HG03066 (cell line): ENCODE data around the gene DUSP14.
A peak's percentile ranks its signal among the peaks of the same experiment; 100 is the strongest.
"Not testable (repeated sequence)": the region's sequence is repeated elsewhere in the genome, so short reads cannot be mapped to it uniquely, and the experiment has no call there.

ENCODE experiments used
- ATAC-seq: cut with Tn5 transposase; IDR thresholded peaks from one replicate; pipeline ENCODE4 v1.9.1; 2021; ENCODE audit warnings: low read depth; ENCODE audit not compliant: unreplicated experiment

The DUSP14 gene

DNA sequence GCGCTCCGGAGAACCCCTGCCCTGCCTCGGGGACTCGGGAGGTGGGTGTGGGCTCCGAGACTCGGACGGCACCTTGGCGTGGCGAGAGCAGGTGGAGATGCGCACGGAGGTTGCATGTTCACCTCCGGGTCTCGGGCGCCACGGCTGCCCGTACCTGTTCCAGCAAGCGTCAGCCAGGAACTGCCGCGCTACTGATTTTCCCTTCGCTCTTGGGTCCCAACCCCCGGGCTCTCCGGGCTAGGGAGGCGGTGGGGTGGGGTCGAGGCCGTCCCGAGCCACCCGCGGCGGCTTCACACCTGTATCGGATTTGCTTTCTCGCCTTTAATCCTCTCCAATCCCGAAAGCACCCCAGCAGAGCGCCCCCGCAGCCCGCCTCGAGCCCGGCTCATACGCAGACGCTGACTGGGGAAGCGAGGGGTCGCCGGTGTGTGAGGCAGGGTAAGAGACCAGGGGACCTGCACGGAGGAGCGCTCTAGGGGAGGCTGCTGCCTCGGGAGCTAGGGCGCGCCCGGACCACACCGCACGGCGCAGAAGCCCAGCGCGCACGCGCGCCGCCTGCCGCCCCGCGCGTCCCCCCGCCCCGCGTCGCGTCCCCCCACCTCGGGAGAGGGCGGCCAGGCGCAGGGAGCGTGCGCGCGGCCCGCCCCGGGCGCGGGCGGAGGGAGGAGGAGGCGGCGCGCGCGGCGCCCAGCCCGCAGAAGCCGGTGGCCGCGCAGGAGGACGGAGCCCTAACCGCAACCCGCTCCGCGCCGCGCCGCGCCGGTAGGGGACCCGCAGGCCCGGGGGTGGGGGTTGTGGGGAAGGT, at the start of gene DUSP14:
Gene DUSP14 (plus strand): TSS at position 695 of the 805 bp plus-strand sequence. CDS start 22,382 bp downstream, outside the sequence.
- ATAC-seq = peak; percentile 65

GRCh38 chr17:37440424-37440823, 49.3 kb upstream of the DUSP14 start:
- ATAC-seq = no peak

GRCh38 chr17:37441369-37442014, 48.2 kb upstream of the DUSP14 start:
- not testable (repeated sequence) for ATAC-seq

GRCh38 chr17:37446027-37446426, 43.7 kb upstream of the DUSP14 start:
- no peak for ATAC-seq

GRCh38 chr17:37447641-37448040, 42.0 kb upstream of the DUSP14 start:
- ATAC-seq = no peak

- no peak for ATAC-seq
Measured at GRCh38 chr17:37450112-37450511, 39.6 kb upstream of the DUSP14 start.

DNA sequence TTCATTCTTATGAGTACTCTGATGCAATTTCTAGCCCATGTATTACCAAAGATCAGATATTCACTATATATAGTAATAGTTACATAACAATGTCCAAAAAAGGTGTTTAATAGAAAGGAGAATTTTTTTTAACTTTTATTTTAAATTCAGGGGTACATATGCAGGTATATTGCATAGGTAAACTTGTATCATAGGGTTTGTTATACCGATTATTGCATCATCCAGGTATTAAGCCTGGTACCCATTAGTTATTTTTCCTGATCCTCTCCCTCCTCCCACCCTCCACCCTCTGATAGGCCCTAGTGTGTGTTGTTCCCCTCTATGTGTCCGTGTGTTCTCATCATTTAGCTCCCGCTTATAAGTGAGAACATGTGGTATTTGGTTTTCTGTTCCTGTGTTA, 31.9 kb upstream of the DUSP14 start:
- ATAC-seq = not testable (repeated sequence)

DNA sequence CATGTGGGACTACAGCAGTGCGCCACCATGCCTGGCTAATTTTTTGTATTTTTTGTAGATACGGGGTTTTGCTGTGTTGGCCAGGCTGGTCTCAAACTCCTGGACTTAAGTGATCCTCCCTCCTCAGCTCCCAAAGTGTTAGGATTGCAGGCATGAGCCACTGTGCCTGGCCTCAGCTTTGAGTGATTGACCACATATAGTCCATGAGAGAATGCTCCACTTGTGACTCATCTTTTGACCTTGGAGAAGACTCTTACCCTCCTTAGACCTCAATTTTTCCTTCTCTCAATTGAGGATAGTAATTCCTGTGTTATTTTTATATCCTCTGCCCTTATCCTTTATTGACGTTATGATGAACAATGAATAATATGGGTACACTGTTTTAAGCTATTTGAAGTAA, 30.9 kb upstream of the DUSP14 start:
- no peak for ATAC-seq

GRCh38 chr17:37461668-37462067, 28.0 kb upstream of the DUSP14 start:
- no peak for ATAC-seq

GRCh38 chr17:37462492-37462891, 27.2 kb upstream of the DUSP14 start:
- ATAC-seq = no peak

- no peak for ATAC-seq
Measured at GRCh38 chr17:37463039-37463438, 26.7 kb upstream of the DUSP14 start.

DNA sequence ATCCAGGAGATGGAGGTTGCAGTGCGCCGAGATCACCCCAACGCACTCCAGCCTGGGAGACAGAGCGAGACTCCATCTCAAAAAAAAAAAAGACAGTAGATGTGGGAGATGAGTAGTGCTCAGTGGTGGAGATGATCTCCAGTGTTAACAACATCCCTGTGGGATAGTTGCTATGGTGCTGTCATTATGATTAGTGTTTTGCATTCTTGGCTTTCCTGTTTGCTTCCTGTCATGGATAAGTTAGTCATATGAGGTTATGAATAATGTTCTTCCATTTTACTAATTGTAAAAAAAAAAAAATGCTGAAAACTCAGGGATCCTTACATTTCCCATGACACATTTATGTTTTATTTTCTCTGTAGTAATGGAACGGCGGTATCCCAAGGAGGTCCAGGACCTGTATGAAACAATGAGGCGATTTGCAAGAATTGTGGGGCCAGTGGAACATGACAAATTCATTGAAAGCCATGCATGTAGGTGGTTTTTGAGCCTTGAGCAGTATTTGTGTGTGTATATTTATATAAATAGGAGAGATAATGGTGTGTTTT, 24.5 kb upstream of the DUSP14 start:
- ATAC-seq = no peak

- no peak for ATAC-seq
Measured at GRCh38 chr17:37466471-37466870, 23.2 kb upstream of the DUSP14 start.

GRCh38 chr17:37470181-37470580, 19.5 kb upstream of the DUSP14 start:
- no peak for ATAC-seq

- no peak for ATAC-seq
Measured at GRCh38 chr17:37475731-37476420, 13.8 kb upstream of the DUSP14 start.

DNA sequence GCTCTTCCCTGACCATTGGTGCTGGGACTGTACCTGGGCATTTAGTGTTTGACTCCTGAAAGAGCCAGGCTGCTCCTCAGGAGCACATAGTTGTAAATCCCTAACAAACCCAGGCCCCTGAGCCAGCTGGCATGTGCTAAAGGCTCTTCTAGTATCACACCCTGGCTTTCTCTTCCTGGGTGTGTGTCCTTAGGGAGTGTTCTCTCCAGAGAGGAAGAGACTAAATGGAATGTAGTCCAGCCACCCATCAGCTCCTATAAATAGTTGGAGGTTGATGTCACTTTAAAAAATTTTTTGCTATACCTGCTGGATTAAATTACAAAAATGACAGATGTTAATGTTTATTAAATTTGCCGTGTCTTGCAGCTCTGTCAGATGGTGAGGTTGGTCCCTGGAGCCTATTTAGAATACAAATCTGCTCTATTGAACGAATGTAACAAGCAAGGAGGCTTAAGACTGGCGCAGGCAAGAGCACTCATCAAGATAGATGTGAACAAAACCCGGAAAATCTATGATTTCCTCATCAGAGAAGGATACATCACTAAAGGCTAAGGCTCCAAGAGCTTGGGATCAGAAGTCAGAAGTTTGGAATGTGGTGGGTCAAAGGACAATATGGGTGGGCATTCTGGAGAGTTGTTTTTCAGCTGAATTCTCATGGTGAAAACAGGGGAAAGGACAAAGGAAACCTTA, 13.1 kb upstream of the DUSP14 start:
- ATAC-seq = no peak

DNA sequence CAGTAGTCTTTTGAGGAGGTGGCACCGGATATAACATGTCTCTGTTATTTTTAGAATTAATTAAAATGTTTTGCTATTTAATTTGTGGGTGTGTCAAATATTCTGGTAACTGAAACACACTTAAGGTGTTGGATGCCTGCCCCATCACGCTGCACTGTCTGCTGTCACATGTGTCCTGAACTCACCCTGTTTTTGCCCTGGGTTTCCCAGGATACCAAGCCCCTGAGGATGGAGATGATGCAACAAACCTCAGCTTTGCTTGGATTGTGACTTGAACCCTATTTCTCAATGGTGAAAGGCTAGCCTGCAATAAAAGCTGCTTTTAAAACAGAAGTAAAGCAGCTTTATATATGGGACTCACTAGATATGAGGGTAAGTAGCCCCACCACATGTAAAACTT, 11.5 kb upstream of the DUSP14 start:
- ATAC-seq = no peak

DNA sequence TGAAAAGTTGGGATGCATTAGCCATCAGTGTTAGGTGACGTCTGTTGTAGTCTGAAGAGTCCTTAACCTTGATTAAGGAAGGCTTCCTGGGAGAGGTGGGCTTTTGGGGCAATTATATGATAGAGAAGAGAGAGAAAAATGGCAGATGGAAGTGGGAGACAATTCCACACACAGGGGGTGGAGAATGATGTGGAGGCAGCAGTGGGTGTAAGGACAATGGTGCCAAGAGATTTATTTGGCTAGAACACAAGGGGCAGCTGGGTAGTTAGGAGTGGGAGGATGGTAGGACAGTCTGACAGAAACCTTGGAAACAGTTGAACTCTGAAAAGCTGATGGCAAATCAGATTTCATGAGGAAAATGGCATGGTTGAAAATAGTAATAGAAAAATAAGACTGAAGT, 10.7 kb upstream of the DUSP14 start:
- ATAC-seq = no peak

GRCh38 chr17:37480427-37480826, 9.3 kb upstream of the DUSP14 start:
- no peak for ATAC-seq

GRCh38 chr17:37481001-37481665, 8.6 kb upstream of the DUSP14 start:
- ATAC-seq = no peak
